K562 (cell line): ENCODE results near the gene AFF1. TPM values are rescaled to one million over a fixed set of nuclear protein-coding genes. Genes with fewer than 3 reads are reported as not detected.
A peak's percentile ranks its signal among the peaks of the same experiment; 100 is the strongest.

ENCODE experiments used
- ATF7 ChIP-seq: fragments of 450-650 bp; IDR thresholded peaks from 2 replicates; pipeline ENCODE4 v1.7.1; 2014; ENCODE audit warnings: mild to moderate bottlenecking, moderate library complexity
- BDP1 ChIP-seq: IDR thresholded peaks from 3 replicates; pipeline ENCODE4 v1.6.1; 2011; ENCODE audit not compliant: insufficient read length, insufficient read depth
- CXXC5 ChIP-seq: fragments of 250-450 bp; sonication (Bioruptor Pico); IDR thresholded peaks from 2 replicates; pipeline ENCODE4 v1.8.0; 2022; ENCODE audit warnings: inconsistent platforms, mild to moderate bottlenecking, moderate library complexity
- FOXJ2 ChIP-seq: fragments of 200-800 bp; sonication (Bioruptor generic); IDR thresholded peaks from 2 replicates; pipeline ENCODE4 v1.6.1; 2016; ENCODE audit warnings: missing genetic modification characterization, missing compliant biosample characterization
- FOXM1 ChIP-seq, 2 experiments: fragments of 450-650 bp in 1 of 2; sonication (generic) in 1 of 2; formaldehyde crosslinking in 1 of 2; IDR thresholded peaks; 2 replicates each; pipeline versions ENCODE4 v1.6.1 to v1.9.0; 2017 to 2022; ENCODE audit warnings: low read depth in 2 of 2, mild to moderate bottlenecking in 2 of 2, missing genetic modification reagents in 1 of 2, moderate library complexity in 1 of 2
- HMG20A ChIP-seq: fragments of 450-650 bp; formaldehyde crosslinking; conservative IDR thresholded peaks from 2 replicates; pipeline ENCODE4 v1.4.0; 2020; ENCODE audit warnings: mild to moderate bottlenecking, mixed read lengths
- HOXB6 ChIP-seq: fragments of 250-450 bp; sonication (Bioruptor Pico); IDR thresholded peaks from 2 replicates; pipeline ENCODE4 v1.5.1; 2022; ENCODE audit warnings: mild to moderate bottlenecking, borderline replicate concordance
- JUND ChIP-seq, 2 experiments: IDR thresholded peaks; 2 replicates in 1 of 2; 3 replicates in 1 of 2; pipeline ENCODE4 v1.6.1; 2011; ENCODE audit warnings: borderline replicate concordance in 2 of 2, low read depth in 2 of 2, low read length in 2 of 2, improper control_type of control experiment in 1 of 2, missing biosample characterization in 1 of 2, missing genetic modification characterization in 1 of 2, missing genetic modification reagents in 1 of 2
- KAT2B ChIP-seq: IDR thresholded peaks from one replicate; pipeline ENCODE4 v1.6.1; 2012; ENCODE audit warnings: low read depth, mild to moderate bottlenecking, control low read depth, inconsistent platforms, low read length, moderate library complexity
- MYNN ChIP-seq, 2 experiments: sonication (generic); formaldehyde crosslinking in 1 of 2; IDR thresholded peaks; 2 replicates each; pipeline versions ENCODE4 v1.5.0 to v1.6.1; 2016 to 2020; ENCODE audit warnings: antibody characterized with exemption in 1 of 2, missing genetic modification reagents in 1 of 2
- NELFE ChIP-seq: IDR thresholded peaks from 2 replicates; pipeline ENCODE4 v1.6.1; 2011; ENCODE audit warnings: mild to moderate bottlenecking; ENCODE audit not compliant: insufficient read depth, insufficient read length
- NEUROD1 ChIP-seq: fragments of 150-350 bp; IDR thresholded peaks from 2 replicates; pipeline ENCODE4 v1.6.1; 2014; ENCODE audit warnings: borderline replicate concordance, low read length, low read depth; ENCODE audit not compliant: partially characterized antibody
- RBBP5 ChIP-seq: fragments of 200-600 bp; sonication (generic); IDR thresholded peaks from 2 replicates; pipeline ENCODE4 v1.6.1; 2012; ENCODE audit warnings: borderline replicate concordance, mild to moderate bottlenecking, low read length, control low read depth, inconsistent platforms; ENCODE audit not compliant: insufficient read depth, poor library complexity, severe bottlenecking
- SMARCC2 ChIP-seq: fragments of 450-650 bp; IDR thresholded peaks from 2 replicates; pipeline ENCODE4 v1.6.1; 2017; ENCODE audit warnings: antibody characterized with exemption, moderate library complexity, mild to moderate bottlenecking, low read depth
- STAT5A ChIP-seq: IDR thresholded peaks from 2 replicates; pipeline ENCODE4 v1.6.1; 2012; ENCODE audit warnings: low read length, inconsistent platforms, borderline replicate concordance
- TRIM24 ChIP-seq, 2 experiments: fragments of 450-650 bp; IDR thresholded peaks; 2 replicates each; pipeline ENCODE4 v1.6.1; 2016
- ZKSCAN1 ChIP-seq: fragments of 150-350 bp; IDR thresholded peaks from 2 replicates; pipeline ENCODE4 v1.6.1; 2016; ENCODE audit warnings: low read depth, low read length
- polyA plus RNA-seq, 8 experiments: library from polyadenylated mRNA; depleted of rRNA in 4 of 8; stranded (reverse) in 5 of 8; unstranded in 3 of 8; fragments of >200 nt; fragmentation: Nextera tagmentation in 2 of 8; fragmentation: Illumina TruSeq in 1 of 8; extraction: Ambion mirVana in 2 of 8; extraction: Trizol in 1 of 8; gene quantifications; 2 replicates each; pipeline versions ENCODE4 v1.2.1 to v1.2.3, GENCODE V29; 2011 to 2014; ENCODE audit warnings: inconsistent platforms in 1 of 8, missing spikeins in 1 of 8
- total RNA-seq, 7 experiments: library from RNA; depleted of rRNA in 6 of 7; stranded (reverse); fragments of >200 nt in 6 of 7; fragmentation: Illumina TruSeq in 2 of 7; extraction: Trizol in 2 of 7; gene quantifications; 2 replicates each; pipeline versions ENCODE4 v1.2.1 to v1.2.3, GENCODE V29; 2011 to 2021; ENCODE audit warnings: low replicate concordance in 1 of 7
- TF ChIP-seq, protein P1 (sequence below): sonication (generic); formaldehyde crosslinking; IDR thresholded peaks from 2 replicates; pipeline ENCODE4 v1.8.0; 2023; ENCODE audit warnings: mild to moderate bottlenecking, missing genetic modification reagents
- TF ChIP-seq, protein P2 (sequence below): fragments of 450-650 bp; formaldehyde crosslinking; IDR thresholded peaks from 2 replicates; pipeline ENCODE4 v1.4.0; 2022; ENCODE audit warnings: mild to moderate bottlenecking, moderate library complexity
- TF ChIP-seq, protein P3 (sequence below), 2 experiments: fragments of 250-450 bp in 1 of 2; fragments of 450-650 bp in 1 of 2; sonication (Bioruptor Pico) in 1 of 2; IDR thresholded peaks; 2 replicates each; pipeline versions ENCODE4 v1.6.1 to v1.8.0; 2016 to 2021; ENCODE audit warnings: mild to moderate bottlenecking in 2 of 2, moderate library complexity in 2 of 2, missing compliant biosample characterization in 1 of 2, missing genetic modification characterization in 1 of 2
- TF ChIP-seq, protein P4 (sequence below): IDR thresholded peaks from 2 replicates; pipeline ENCODE4 v1.6.1; 2014; ENCODE audit warnings: antibody characterized with exemption

AFF1 gene
- total and polyA plus RNA-seq, 9 of the 15 experiments (the other 6 are each of a cell fraction or from before 2014, with no cell fraction given) = 4.1 to 47.5 (median 17.2) TPM

DNA sequence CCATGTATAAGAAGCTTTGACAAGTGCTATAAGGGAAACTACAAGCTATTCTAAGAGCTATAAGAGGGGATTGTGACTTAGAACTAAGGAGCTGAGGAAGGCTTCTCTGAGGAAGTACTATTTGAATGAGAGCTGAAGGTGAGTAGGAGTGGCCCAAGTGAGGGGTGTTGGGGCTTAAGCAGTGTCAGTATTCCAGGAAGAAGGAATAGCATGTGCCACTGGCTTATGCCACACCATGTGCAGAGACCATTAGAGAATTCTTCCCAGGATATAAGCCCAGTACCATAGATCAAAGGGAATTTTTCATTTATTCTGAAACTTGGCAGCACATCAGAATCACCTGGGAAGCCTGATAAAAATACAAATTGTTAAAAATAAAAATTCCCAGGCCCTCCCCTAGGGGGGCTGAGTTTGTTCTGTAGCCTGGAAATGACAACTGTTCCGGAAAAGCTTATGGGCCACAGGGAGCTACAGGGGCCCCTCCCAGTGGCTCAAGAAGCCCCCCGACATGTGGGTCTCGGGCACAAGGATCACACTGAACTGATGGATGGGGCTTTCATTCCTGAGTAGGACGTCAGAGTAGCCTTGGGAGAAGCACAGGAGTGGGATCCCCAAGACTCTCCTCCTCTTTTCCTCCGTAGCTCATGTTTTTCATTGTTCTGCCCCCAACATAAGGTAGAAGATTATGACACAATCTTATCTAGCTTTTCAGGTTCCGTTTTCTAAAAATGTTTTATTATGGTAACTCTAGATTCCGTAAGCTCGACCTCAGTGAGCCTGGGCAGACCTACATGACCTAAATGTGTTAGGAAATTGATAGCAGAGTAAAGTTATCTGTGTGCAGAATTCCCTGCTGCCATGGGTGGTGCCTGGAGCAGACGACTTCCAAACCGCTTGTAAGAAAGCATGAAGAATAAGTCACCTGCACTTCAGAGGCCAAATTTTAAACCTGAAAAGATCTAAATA, 119.3 kb downstream of the AFF1 start (continued):
- no peak for TF ChIP-seq ZKSCAN1
- TF ChIP-seq SMARCC2 = peak; percentile 46; the same call in 1 of the 2 replicates
- TF ChIP-seq RBBP5 = no peak
- TF ChIP-seq HOXB6 (CRISPR knock-in tag) = no peak
- TF ChIP-seq, protein P1, sequence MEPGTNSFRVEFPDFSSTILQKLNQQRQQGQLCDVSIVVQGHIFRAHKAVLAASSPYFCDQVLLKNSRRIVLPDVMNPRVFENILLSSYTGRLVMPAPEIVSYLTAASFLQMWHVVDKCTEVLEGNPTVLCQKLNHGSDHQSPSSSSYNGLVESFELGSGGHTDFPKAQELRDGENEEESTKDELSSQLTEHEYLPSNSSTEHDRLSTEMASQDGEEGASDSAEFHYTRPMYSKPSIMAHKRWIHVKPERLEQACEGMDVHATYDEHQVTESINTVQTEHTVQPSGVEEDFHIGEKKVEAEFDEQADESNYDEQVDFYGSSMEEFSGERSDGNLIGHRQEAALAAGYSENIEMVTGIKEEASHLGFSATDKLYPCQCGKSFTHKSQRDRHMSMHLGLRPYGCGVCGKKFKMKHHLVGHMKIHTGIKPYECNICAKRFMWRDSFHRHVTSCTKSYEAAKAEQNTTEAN (CRISPR knock-in tag) = no peak
- TF ChIP-seq, protein P2, sequence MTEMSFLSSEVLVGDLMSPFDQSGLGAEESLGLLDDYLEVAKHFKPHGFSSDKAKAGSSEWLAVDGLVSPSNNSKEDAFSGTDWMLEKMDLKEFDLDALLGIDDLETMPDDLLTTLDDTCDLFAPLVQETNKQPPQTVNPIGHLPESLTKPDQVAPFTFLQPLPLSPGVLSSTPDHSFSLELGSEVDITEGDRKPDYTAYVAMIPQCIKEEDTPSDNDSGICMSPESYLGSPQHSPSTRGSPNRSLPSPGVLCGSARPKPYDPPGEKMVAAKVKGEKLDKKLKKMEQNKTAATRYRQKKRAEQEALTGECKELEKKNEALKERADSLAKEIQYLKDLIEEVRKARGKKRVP (CRISPR knock-in tag) = no peak
- TF ChIP-seq FOXJ2 (tag) = no peak
- TF ChIP-seq, protein P3, sequence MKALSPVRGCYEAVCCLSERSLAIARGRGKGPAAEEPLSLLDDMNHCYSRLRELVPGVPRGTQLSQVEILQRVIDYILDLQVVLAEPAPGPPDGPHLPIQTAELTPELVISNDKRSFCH (CRISPR knock-in tag; IDR thresholded peaks at IDR 0.05) = no peak
- TF ChIP-seq, protein P3 (tag; IDR thresholded peaks at IDR 0.05) = 0 out of 2 replicates have a peak, but pooled peaks have one; percentile 23
- TF ChIP-seq MYNN (IDR thresholded peaks at IDR 0.05) = peak; percentile 65; the same call in 1 of the 2 replicates
- no peak for TF ChIP-seq MYNN (CRISPR knock-in tag; IDR thresholded peaks at IDR 0.05)
- no peak for TF ChIP-seq NELFE
- TF ChIP-seq KAT2B = no peak
- no peak for TF ChIP-seq BDP1
- 0 out of 2 replicates have a peak, but pooled peaks have one; percentile 24 for TF ChIP-seq ATF7
- peak; percentile 17 for TF ChIP-seq NEUROD1
- TF ChIP-seq, protein P4, sequence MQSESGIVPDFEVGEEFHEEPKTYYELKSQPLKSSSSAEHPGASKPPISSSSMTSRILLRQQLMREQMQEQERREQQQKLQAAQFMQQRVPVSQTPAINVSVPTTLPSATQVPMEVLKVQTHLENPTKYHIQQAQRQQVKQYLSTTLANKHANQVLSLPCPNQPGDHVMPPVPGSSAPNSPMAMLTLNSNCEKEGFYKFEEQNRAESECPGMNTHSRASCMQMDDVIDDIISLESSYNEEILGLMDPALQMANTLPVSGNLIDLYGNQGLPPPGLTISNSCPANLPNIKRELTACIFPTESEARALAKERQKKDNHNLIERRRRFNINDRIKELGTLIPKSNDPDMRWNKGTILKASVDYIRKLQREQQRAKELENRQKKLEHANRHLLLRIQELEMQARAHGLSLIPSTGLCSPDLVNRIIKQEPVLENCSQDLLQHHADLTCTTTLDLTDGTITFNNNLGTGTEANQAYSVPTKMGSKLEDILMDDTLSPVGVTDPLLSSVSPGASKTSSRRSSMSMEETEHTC = no peak
- peak; percentile 80 to 82 for TF ChIP-seq TRIM24 (IDR thresholded peaks at IDR 0.05)
- peak; percentile 43; the same call in 1 of the 2 replicates for TF ChIP-seq CXXC5 (CRISPR knock-in tag)
- TF ChIP-seq STAT5A = peak; percentile 82
- TF ChIP-seq JUND (IDR thresholded peaks at IDR 0.05; ENCODE audit: borderline replicate concordance, low read depth, low read length) = peak; percentile 33; the same call in 1 of the 2 replicates
- TF ChIP-seq JUND (tag; IDR thresholded peaks at IDR 0.05; ENCODE audit: borderline replicate concordance, low read depth, low read length) = peak; percentile 11; the same call in 1 of the 3 replicates
- peak; percentile 73 for TF ChIP-seq FOXM1 (IDR thresholded peaks at IDR 0.05; ENCODE audit: low read depth)
- TF ChIP-seq FOXM1 (CRISPR knock-in tag; IDR thresholded peaks at IDR 0.05; ENCODE audit: low read depth) = no peak
- TF ChIP-seq HMG20A (CRISPR knock-in tag) = no peak
